Epithelial cell of esophagus (primary cell): ENCODE data around the gene DPAGT1.

Source experiments
- DNase-seq: peaks from one replicate; pipeline ENCODE4 v3.0.0; 2010; ENCODE audit warnings: low read depth
- H3K4me3 ChIP-seq: 2 replicates; pipeline ENCODE4 v1.5.1; 2011; ENCODE audit warnings: mild to moderate bottlenecking, low read length, control low read depth
- CTCF ChIP-seq: IDR thresholded peaks from 2 replicates; pipeline ENCODE4 v1.5.1; 2011; ENCODE audit warnings: low read depth, mild to moderate bottlenecking, low read length, control low read depth, inconsistent platforms; ENCODE audit not compliant: insufficient read depth; ENCODE audit errors: missing control alignments

Gene DPAGT1

GRCh38 chr11:119048644-119049043, 53.0 kb downstream of the DPAGT1 start:
- no peak for DNase-seq
- no peak for TF ChIP-seq CTCF
- H3K4me3 ChIP-seq = no peak overlapping the region

GRCh38 chr11:119047205-119047604, 54.4 kb downstream of the DPAGT1 start:
- DNase-seq = no peak
- H3K4me3 ChIP-seq = no peak overlapping the region
- TF ChIP-seq CTCF = no peak
